KOPT-K1 (cell line): ENCODE data around the gene MOB3C.

Experiments
- H3K27ac ChIP-seq: fragments of 200-600 bp; sonication (generic); 2 replicates; pipeline ENCODE4 v1.5.1; 2016; ENCODE audit warnings: antibody characterized with exemption, mild to moderate bottlenecking, low read depth, low read length; ENCODE audit not compliant: poor library complexity, severe bottlenecking
- H3K36me3 ChIP-seq: fragments of 200-600 bp; sonication (generic); 2 replicates; pipeline ENCODE4 v1.5.1; 2017; ENCODE audit warnings: antibody characterized with exemption, mild to moderate bottlenecking, low read length, moderate library complexity; ENCODE audit not compliant: insufficient read depth
- H3K9me3 ChIP-seq: fragments of 200-600 bp; sonication (generic); 2 replicates; pipeline ENCODE4 v1.5.1; 2017; ENCODE audit warnings: antibody characterized with exemption, low read length, mild to moderate bottlenecking; ENCODE audit not compliant: insufficient read depth, poor library complexity, severe bottlenecking

Gene MOB3C

DNA sequence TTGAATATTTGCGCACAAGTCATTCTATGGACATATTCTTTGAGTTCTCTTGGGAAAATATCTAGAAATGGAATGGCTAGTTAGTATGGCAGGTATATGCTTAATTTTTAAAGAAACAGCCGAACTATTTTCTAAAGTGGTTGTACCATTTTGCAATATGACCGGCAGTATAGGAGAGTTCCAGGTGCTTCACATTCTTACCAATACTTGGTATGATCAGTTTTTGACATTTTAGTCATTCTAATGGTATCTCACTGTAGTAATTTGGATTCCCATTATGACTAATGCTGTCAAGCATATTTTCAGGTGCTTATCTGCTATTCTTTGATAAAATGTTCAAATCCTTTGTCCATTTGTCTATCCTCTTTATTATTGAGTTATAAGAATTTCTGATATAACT is 31.0 kb upstream of the MOB3C start:
- H3K36me3 ChIP-seq: peaks cover 62% of the 10 kb centered on the region
- H3K9me3 ChIP-seq: peaks cover 16% of the 10 kb centered on the region
- no peak overlapping the region for H3K27ac ChIP-seq

DNA sequence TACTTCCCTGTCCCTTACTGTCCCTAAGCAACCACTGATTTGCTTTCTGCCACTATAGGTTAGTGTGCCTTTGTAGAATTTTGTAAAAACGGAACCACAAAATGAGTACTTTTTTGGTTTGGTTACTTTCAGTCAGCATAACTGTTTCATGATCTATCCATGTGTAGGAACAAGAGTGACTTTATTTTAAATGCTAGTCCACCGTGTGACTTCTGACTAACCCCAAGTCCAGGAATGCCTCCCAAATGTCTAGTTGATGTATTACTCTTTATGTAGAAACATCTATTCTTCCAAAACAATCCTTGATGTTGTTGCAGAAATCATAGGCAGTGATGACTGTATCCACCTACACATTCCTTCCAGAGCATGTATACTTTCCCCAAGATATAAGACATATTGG is 30.2 kb upstream of the MOB3C start:
- Histone ChIP-seq H3K9me3 (peaks cover 16% of the 10 kb centered on the region), H3K27ac (no peak overlapping the region), H3K36me3 (peaks cover 65% of the 10 kb centered on the region)

DNA sequence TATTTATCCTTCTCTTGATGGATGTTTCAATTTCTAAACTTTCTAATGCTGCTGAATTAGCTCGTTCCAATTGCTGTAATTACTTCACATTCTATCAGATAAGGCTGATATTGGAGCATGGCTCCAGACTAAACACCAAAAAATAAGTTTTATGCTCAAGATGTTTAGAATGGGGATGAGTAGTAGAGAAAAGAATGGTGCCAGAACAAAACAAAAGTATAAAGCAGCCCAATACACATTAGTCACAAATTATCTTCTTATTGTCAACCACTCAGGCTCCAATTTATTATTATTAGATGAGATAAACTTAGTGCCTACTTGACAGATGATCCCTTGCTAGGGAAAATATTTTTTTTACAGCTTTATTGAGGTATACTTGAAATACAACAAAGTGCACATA is 29.7 kb upstream of the MOB3C start:
- Histone ChIP-seq H3K9me3 (peaks cover 16% of the 10 kb centered on the region), H3K36me3 (peaks cover 70% of the 10 kb centered on the region), H3K27ac (no peak overlapping the region)

DNA sequence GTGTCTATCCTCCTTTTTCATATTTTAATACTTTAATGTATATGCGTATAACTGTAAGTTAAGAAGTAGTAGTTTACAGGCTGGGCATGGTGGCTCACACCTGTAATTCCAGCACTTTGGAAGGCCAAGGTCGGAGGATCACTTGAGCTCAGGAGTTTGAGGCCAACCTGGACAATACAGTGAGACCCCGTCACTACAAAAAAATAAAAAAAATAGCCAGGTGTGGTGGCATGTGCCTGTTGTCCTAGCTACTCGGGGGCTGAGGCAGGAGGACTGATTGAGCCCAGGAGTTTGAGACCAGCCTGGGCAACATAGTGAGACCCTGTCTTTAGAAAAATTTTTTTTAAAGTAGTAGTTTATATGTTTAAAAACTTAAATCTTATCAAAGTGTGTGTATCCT is 29.2 kb upstream of the MOB3C start:
- Histone ChIP-seq H3K9me3 (peaks cover 16% of the 10 kb centered on the region), H3K36me3 (peaks cover 72% of the 10 kb centered on the region), H3K27ac (no peak overlapping the region)

DNA sequence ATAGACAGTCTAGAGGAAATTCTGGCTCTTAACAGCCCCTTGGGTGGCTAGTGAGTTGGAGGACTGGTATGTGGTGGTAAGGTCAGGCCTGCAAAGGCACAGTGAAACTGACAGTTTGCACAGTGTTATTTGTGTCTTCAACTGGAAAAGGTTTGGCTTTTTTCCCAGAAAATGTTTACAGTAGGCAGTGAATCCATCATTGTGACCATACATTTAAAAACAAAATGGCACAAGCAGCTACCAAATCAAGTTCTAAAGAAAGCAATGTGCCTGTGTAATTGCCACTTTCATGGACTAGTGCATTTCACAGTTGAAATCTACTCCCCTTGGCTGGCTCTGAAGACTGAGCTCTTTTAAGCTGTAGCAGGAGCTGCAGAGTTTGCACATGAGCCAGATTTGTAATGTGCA is 26.8 kb upstream of the MOB3C start:
- H3K9me3 ChIP-seq: no peaks in the 10 kb centered on the region
- H3K27ac ChIP-seq: no peak overlapping the region
- H3K36me3 ChIP-seq: peaks cover 51% of the 10 kb centered on the region

DNA sequence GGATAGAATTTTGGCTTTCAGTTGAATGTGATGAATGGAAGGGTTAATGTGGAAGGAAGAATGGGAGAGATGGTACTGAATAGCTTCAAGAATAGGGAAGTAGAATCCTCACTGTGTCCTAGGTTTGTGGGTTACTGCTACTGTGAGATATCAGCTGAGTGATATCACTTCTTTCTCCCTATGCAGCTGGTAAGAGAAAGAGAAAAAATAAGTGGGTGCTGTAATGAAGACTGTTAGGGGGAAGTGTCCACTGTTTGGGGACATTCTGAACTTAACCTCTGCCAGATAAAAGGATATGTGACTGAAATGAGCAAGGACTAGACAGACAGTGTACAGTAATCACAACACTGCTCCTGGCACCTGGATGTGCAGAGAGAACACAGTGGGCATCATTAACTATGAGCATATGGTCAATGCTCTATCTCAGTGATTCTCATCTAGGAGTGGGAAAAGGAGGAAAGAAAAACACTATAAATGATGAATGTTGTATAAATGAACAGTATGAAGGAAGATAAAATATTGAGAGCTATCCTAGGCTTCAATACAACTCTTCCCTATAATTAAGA is 25.6 kb upstream of the MOB3C start:
- Histone ChIP-seq H3K27ac (no peak overlapping the region), H3K36me3 (peaks cover 48% of the 10 kb centered on the region), H3K9me3 (no peaks in the 10 kb centered on the region)

DNA sequence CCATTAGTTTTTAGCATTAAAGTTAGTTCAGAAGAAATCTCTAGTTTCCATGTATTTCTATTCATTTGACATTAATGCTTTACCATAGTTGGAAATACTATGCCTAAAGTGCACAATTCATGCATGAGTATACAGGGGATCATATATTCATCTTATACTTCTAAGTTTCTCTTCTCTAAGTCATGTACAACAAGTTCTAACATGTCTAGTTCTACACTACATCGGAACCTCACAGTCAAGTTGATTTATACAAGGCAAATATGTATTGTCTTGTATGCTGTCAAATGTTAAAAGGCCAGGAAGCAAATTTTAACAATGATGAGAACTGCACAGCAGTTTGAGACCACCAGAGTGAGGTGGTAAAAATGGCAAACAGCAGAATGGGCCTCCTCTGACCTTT is 22.9 kb upstream of the MOB3C start:
- H3K36me3 ChIP-seq: peaks cover 62% of the 10 kb centered on the region
- H3K9me3 ChIP-seq: no peaks in the 10 kb centered on the region
- no peak overlapping the region for H3K27ac ChIP-seq

DNA sequence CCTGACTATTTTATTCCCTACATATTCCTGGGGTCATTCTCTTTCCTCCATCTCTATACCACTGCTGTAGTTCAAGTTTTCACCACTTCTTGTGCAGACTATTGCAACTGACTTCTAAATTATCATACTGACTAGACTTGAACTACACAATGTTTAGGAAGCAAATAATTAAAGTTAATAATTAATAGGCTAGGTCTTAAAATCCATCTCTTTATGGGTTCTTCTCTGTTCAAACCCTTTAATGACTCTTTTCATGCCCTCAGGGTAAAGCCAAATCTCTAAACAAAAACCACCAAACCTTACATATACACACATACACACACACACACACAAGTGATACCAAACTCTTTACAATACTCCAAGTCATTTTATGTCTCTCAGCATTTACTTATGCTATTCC is 22.3 kb upstream of the MOB3C start:
- H3K27ac ChIP-seq: no peak overlapping the region
- H3K36me3 ChIP-seq: peaks cover 68% of the 10 kb centered on the region

DNA sequence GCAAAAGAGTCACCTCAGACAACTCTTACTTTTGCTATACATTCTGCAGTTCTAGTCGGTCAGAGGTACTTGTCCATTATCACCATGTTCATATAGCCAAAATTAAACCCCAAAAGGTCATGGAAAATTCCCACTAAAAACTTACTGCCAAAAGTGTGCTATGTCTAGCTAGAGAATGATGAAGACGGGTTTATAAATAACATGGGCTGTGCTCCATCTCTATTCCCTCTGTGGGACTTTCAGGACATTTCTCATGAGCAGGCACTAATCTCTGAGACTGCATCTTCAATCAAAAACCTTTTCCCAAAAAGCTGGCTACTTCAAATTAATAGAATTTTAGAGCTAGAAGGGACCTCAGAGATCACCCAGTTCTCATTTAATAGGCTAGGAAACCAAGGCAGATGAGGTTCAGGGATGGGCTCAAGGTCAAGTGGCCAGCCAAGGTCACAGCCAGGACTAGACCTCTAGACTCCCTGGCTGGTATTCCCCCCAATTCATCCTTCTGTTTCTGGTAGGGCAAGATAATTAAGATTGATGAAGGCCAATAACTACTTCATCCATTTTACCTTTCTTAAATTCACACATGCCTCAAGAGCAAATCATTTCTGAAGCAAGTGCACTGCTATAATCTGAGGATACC is 21.0 kb upstream of the MOB3C start:
- Histone ChIP-seq H3K9me3 (no peaks in the 10 kb centered on the region), H3K36me3 (peaks cover 69% of the 10 kb centered on the region), H3K27ac (no peak overlapping the region)

More for the DNA sequence above, 22.3 kb upstream of the MOB3C start:
- H3K9me3 ChIP-seq: no peaks in the 10 kb centered on the region

DNA sequence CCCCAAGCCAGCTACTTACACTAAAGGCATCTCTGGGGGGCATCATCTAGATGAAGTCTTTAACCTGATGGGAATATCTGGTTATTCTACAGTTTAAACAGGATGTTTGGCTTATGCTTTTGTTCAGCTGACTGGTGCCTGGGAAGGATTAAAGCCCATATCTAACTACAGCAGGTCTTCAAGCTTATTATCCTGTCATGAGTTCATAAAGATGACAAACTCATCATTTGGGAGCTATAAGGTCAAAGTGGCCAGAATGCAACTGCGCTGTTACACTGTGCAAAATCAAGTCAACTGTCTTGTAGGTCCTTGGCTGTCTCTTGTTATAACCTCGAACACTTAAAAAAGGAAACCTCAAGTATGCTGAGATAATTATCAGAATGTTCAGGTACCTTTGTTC is 18.6 kb upstream of the MOB3C start:
- Histone ChIP-seq H3K36me3 (peaks cover 74% of the 10 kb centered on the region), H3K27ac (no peak overlapping the region), H3K9me3 (no peaks in the 10 kb centered on the region)

DNA sequence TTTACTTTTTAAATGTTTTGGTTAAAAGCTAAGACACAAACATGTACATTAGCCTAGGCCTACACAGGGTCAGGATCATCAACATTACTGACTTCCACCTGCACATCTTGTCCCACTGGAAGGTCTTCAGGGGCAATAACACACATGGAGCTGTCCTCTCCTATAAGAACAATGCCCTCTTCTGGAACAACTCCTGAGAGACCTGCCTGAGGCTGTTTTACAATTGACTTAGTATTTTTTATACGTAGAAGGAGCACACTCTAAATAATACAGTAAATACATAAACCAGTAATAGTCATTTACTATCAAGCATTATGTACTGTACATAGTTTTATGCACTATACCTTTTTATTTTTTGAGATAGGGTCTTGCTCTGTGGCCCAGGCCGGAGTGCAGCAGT is 14.1 kb upstream of the MOB3C start:
- peaks cover 57% of the 10 kb centered on the region for H3K36me3 ChIP-seq
- H3K27ac ChIP-seq: no peak overlapping the region

DNA sequence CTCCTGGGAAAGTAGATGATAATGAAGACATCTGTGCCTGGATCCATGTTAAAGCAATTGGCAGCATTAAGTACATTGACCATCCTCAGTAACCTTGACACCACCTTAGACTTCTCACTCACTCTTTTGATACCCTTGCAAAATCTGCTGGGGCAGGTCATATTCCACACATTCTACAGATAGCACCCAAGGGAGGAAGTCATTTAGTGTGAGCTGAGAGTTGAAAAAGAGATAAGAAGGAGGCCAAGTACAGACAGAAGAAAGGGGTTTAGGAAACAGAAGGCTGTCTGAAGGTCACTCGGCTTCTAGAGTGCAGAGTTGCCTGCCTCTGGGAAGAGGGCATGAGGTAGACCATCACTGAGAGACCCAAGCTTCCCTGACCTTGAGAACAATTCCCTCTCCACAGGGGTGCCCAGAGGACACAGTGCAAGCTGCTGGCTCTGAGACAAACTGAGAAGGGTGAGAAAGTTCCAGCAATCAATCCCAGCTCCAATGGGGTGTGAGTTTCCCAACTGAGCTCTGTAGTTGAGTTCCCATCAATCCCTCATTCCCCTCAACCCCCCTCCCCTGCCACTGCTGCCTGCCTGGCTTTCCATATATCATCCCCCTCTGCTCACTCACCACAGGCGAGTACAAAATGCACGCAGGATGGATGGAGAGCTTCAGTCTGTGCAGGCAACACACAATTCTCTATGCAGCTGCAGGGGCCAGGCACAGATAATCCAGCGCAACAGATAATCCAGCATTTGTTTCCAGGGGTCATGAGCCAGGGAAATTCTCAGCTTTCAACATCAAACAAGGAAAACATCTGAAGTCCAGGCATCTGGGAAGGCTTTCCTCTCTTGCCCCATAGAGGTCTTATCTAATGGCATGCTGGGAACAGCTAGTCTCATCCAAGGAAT is 7.4 kb upstream of the MOB3C start:
- no peak overlapping the region for H3K27ac ChIP-seq
- no peaks in the 10 kb centered on the region for H3K36me3 ChIP-seq
- no peaks in the 10 kb centered on the region for H3K9me3 ChIP-seq

More for the DNA sequence above, 14.1 kb upstream of the MOB3C start:
- H3K9me3 ChIP-seq: no peaks in the 10 kb centered on the region

DNA sequence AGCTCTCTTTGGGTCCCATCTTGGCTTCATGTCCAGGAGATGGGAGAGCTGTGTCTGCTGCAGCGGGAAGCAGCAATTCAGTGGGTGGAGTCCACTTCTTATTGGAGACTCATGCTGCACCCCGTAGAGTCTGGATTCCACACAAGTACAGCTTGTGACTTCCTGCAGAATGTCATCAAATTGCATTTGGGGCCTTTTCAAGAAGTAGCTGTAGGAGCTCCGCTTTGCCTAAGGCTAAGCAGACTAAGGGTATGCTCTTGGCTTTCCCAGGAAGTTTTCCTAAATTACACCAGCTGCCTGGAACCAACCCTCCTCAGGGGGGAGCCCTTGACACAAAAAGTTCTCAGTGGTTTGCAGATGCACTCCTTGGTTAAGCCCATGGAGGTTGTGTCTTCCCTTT is 5.7 kb upstream of the MOB3C start:
- no peak overlapping the region for H3K27ac ChIP-seq
- H3K36me3 ChIP-seq: no peaks in the 10 kb centered on the region
- no peaks in the 10 kb centered on the region for H3K9me3 ChIP-seq

DNA sequence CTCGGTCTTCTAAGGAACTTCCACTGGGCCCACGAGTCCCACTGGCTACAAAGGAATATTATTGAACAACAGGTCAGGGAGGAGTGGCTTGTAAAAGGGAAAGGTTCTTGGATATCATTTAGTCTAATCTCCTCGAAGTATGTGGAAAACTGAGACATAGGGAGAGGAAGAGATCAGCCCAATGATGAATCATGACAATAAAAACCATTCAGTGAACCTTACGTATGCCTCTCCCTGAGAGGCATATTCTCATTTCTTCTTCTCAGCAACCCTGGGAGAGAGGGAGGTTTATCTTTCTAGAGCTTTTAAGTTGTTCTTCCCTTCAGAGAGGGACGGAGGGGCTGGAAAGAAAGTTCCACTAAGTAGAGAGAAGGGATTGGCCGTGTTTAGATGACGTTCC is 5.3 kb upstream of the MOB3C start:
- Histone ChIP-seq H3K27ac (no peak overlapping the region), H3K9me3 (no peaks in the 10 kb centered on the region), H3K36me3 (no peaks in the 10 kb centered on the region)

DNA sequence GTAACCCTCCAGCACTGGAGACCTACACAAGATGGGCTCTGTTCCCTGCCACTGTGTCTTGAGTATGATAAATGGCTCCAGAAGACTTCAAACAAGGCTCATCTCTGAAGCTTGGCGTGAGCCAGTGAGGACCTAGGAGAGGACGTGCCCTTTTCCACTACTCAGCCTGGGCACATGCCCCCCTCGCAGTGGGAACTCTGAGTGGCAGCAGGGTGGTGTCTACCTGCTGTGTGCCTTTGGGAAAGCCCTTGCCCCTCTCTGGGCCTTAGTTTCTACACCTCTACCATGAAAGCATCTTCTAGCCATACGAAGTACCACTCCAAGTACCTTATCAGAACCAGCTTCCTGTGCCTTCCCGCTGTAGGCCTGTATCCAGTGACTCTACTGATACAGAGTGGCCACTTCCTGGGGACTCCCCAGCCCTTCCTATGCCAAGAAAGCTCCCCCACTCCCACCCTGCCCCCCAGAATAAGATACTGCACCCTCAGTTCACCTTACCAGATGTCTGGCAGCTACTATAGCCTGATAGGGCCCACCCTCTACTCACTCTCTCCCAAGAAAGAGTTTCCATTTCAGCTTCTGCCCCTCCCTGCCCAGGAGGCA is 3.1 kb upstream of the MOB3C start:
- no peak overlapping the region for H3K27ac ChIP-seq
- H3K36me3 ChIP-seq: no peaks in the 10 kb centered on the region

More for the DNA sequence above, 3.1 kb upstream of the MOB3C start:
- no peaks in the 10 kb centered on the region for H3K9me3 ChIP-seq
